MCF 10A (cell line): ENCODE measurements around the gene TEPSIN. TPM values are rescaled to one million over a fixed set of nuclear protein-coding genes. Genes with fewer than 3 reads are reported as not detected.

Source experiments
- BruUV-seq: library from RNA; stranded (reverse); fragments of 400-500 nt; replicated peaks from 2 replicates; lab custom pipeline; 2021; lab: Mats Ljungman, UMichigan
- CTCF ChIA-PET: fragments of 300-600 bp; sonication (Branson Sonifier 250); formaldehyde crosslinking; extraction: SDS; loops from one replicate; lab custom pipeline; 2021; ENCODE audit warnings: antibody characterized with exemption, inconsistent platforms; lab: Yijun Ruan, JAX
- POLR2A ChIA-PET: fragments of 300-600, 350-650 bp; sonication (Branson Sonifier 250); formaldehyde crosslinking; extraction: SDS; loops from one replicate; lab custom pipeline; 2020; ENCODE audit warnings: antibody characterized with exemption, inconsistent platforms; lab: Yijun Ruan, JAX
- DNase-seq: peaks from one replicate; pipeline ENCODE4 v3.0.0-alpha.2; 2018; ENCODE audit not compliant: unreplicated experiment
- H3K27ac Mint-ChIP-seq: one replicate; pipeline ENCODE4 v1.8.0; 2022; ENCODE audit warnings: mild to moderate bottlenecking, low read depth, mixed read lengths; ENCODE audit not compliant: unreplicated experiment
- H3K27me3 Mint-ChIP-seq: one replicate; pipeline ENCODE4 v1.8.0; 2022; ENCODE audit warnings: mixed read lengths; ENCODE audit not compliant: insufficient read depth, unreplicated experiment
- H3K36me3 Mint-ChIP-seq: one replicate; pipeline ENCODE4 v1.8.0; 2022; ENCODE audit warnings: mild to moderate bottlenecking, moderate library complexity, mixed read lengths; ENCODE audit not compliant: insufficient read depth, unreplicated experiment
- H3K4me1 Mint-ChIP-seq: one replicate; pipeline ENCODE4 v1.8.0; 2022; ENCODE audit warnings: mixed read lengths; ENCODE audit not compliant: insufficient read depth, unreplicated experiment
- H3K4me3 Mint-ChIP-seq: one replicate; pipeline ENCODE4 v1.8.0; 2022; ENCODE audit warnings: mild to moderate bottlenecking, moderate library complexity, mixed read lengths; ENCODE audit not compliant: unreplicated experiment
- H3K9me3 Mint-ChIP-seq: one replicate; pipeline ENCODE4 v1.8.0; 2022; ENCODE audit warnings: mixed read lengths; ENCODE audit not compliant: unreplicated experiment
- CTCF ChIP-seq: fragments of 200-600 bp; IDR thresholded peaks from one replicate; pipeline ENCODE4 v1.8.0; 2022; ENCODE audit warnings: antibody characterized with exemption, mild to moderate bottlenecking; ENCODE audit not compliant: unreplicated experiment
- intact Hi-C: fragments of 100-400 bp; cut with micrococcal nuclease; formaldehyde crosslinking; loops from 2 replicates; pipeline ENCODE4 v1.14.1; 2022
- total RNA-seq: library from RNA; stranded (reverse); gene quantifications from 2 replicates; pipeline ENCODE4 v1.2.3, GENCODE V29; 2022

Gene TEPSIN
- total RNA-seq, 1 experiment from 2014 or later, result 27.4 TPM

DNA sequence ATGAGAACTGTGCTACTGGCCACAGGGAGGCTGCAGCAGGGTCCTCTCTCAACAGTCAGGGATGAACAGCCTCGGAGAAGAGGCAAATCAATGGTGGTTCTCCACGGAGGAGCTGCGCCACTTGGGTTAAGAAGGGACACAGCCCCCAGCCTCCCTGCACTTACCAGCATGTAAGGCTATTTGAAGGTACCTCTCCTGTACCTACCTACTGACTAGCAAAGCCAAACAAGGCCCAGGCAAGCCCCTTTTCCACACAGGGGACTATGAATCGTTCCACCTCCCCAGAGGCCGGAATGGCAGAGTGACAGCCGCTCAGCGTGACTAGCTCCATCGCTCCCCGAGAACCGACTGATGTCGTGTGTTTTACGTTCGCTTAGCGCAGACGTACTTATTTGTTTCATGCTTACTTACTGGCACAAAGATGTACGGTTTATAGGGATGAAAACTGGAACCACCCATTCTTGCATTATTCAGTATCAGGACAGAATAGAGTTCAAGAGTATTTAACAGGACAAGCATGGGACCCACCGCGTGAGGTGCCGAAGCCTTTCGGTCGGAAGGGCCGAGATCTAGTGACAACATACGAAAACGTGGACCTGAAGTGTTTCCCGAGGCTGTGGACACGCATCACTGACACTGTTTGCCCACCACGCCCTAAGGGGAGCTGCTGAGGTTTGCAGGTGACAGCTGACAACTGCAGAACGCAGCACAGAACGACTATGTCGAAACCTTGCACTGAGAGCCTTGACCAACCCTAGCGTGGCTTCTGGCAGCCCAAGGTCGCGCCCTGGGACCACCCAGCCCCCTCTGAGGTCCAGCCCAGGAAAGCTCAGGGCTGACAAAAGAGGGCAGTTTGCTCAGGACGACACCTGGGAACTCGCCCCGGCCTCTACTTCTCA lies 1.0 kb downstream of the TEPSIN start:
- ChIA-PET POLR2A (interaction anchor here (1.1 to 3.3 kb wide), 14 partner anchors 9 to 428 kb away, joined by 3 to 15 read pairs (median 4); partner anchors contain the start of genes ACTG1 and FAAP100), CTCF (interaction anchor here (0.6 to 1.5 kb wide), 3 partner anchors 15 to 175 kb away, joined by 3 read pairs; no protein-coding TSS in a partner anchor)
- Mint-ChIP-seq H3K27ac (no peak overlapping the region), H3K27me3 (no peaks in the 10 kb centered on the region), H3K9me3 (no peaks in the 10 kb centered on the region), H3K4me1 (peaks cover 24% of the 10 kb centered on the region), H3K36me3 (peaks cover 25% of the 10 kb centered on the region), H3K4me3 (peak overlapping the region; percentile 84)
- intact Hi-C loops, result no loop called here
- no peak for DNase-seq
- no peak for TF ChIP-seq CTCF
- BruUV-seq, result TSS peak; percentile 49

- no peak overlapping the region for H3K4me3 Mint-ChIP-seq
- no TSS peak for BruUV-seq
Measured at GRCh38 chr17:81236784-81237183, 2.1 kb downstream of the TEPSIN start.

DNA sequence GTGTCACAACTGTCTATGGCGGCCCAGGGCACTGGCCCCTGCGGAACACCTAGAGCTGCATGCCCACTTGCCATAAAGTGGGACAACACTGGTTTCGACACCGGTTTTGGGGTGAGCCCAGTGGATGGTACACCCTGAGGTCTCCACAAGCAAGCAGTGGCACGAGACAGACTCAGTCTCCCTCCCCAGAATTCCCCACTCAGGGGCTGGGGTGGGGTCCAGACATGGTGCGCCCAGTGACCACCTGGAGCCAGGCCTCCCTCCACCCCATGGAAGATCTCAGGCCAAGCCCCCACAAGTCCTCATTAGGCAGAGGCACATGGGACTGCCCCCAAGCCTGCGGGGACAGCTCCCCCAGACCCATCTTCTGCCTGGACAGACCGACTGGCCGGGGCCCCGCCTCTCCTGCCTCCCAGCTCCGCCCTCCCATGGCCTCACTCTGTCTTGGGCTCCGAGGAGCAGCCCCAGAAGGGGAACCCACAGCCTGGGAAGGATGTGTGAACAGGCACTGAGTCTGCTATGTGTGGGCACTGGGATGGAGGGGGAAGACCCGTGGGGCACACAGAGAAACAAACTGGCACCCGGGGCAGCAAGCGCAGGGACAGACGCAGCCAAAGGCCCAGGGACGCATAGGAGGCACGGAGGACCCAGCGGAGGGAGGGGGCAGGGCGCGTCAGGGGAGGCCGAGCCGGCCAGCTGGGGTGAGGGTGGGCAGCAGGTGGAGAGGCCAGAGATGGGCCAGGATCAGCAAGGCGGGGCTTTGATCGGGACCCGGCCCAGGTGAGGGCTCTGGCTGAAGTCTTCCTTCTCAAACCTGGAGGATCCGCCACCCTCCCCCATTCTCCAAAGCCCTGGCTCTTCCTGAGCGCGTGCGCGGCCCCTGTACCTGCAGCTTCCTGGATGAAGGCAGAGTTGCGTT lies 2.8 kb downstream of the TEPSIN start:
- intact Hi-C loops, result no loop called here
- no peak overlapping the region for H3K27ac Mint-ChIP-seq
- no peak overlapping the region for H3K4me3 Mint-ChIP-seq
- peaks cover 11% of the 10 kb centered on the region for H3K36me3 Mint-ChIP-seq
- POLR2A ChIA-PET, result interaction anchor here (3.3 kb wide), 1 partner anchor 10 kb away, joined by 15 read pairs; no protein-coding TSS in a partner anchor
- CTCF ChIA-PET, result no interaction called here
- TF ChIP-seq CTCF, result no peak
- no TSS peak for BruUV-seq
- H3K4me1 Mint-ChIP-seq, result peaks cover 17% of the 10 kb centered on the region
- H3K9me3 Mint-ChIP-seq, result no peaks in the 10 kb centered on the region
- no peak for DNase-seq
- H3K27me3 Mint-ChIP-seq, result no peaks in the 10 kb centered on the region

More at GRCh38 chr17:81236784-81237183, 2.1 kb downstream of the TEPSIN start:
- DNase-seq, result no peak
- Mint-ChIP-seq H3K27ac (no peak overlapping the region), H3K36me3 (peaks cover 18% of the 10 kb centered on the region), H3K4me1 (peaks cover 24% of the 10 kb centered on the region), H3K27me3 (no peaks in the 10 kb centered on the region), H3K9me3 (no peaks in the 10 kb centered on the region)
- ChIA-PET POLR2A (interaction anchor here (3.3 kb wide), 1 partner anchor 10 kb away, joined by 15 read pairs; no protein-coding TSS in a partner anchor), CTCF (no interaction called here)
- no peak for TF ChIP-seq CTCF
- intact Hi-C loops, result no loop called here
